ENCODE measurements around the gene C16orf96.

- TF ChIP-seq CTCF (IDR thresholded peaks at IDR 0.05) = no peak
- no peak for TF ChIP-seq POLR2A (IDR thresholded peaks at IDR 0.05)
- TF ChIP-seq POLR2AphosphoS5 (IDR thresholded peaks at IDR 0.05) = no peak
These were observed 46.7 kb upstream of the C16orf96 start for GRCh38 chr16:4509420-4509819.
